Epidermal melanocyte (primary cell): ENCODE measurements around the gene C11orf54.
"Not testable (repeated sequence)": the region's sequence is repeated elsewhere in the genome, so short reads cannot be mapped to it uniquely, and the experiment has no call there.

Experiments used
- DNase-seq: peaks from one replicate; pipeline ENCODE4 v3.0.0; 2011; ENCODE audit warnings: low spot score; ENCODE audit not compliant: insufficient read length

The C11orf54 gene

GRCh38 chr11:93734427-93735222, 6.8 kb upstream of the C11orf54 start:
- DNase-seq, result no peak

- no peak for DNase-seq
Observed at GRCh38 chr11:93735627-93736026, 5.8 kb upstream of the C11orf54 start.

DNA sequence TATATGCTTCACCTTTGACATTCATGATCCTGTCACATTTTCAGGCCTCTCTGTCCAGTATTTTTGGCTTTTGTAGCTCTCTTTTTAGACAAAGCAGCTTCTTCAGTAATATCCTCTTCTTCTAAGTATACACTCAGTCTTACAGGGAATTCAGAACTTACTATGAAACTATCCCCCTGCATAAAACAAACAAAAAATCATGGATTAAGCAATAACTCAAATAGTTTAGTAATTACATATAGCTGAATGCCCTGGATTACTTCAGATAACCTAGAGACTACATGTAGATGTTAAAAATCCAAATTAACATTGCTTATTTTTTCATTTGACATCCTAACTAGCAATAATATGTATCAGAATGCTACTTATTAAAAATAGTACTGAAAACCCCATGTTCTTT, 5.3 kb upstream of the C11orf54 start:
- DNase-seq, result no peak

- no peak for DNase-seq
Observed at GRCh38 chr11:93737904-93738612, 3.4 kb upstream of the C11orf54 start.

GRCh38 chr11:93738647-93739081, 2.8 kb upstream of the C11orf54 start:
- DNase-seq, result no peak

GRCh38 chr11:93740031-93740729, 1.3 kb upstream of the C11orf54 start:
- DNase-seq, result no peak

DNA sequence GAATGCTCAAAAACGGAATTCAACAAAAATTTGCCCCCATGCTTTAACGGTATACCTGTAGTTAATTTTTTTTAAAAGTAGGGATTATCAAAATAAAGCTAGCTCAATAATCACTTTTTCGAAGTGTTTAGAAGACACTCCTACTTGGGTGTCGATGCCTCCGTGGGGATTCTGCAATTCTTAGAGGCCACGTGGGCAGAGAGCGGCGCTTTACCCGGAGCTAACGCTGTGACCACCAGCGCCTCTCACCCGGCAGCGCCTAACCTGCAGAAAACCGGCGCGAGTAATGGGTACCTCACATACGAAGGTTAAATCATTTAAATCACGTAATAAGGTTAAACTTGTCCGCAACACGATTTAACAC, 760 bp upstream of the C11orf54 start:
- no peak for DNase-seq

DNA sequence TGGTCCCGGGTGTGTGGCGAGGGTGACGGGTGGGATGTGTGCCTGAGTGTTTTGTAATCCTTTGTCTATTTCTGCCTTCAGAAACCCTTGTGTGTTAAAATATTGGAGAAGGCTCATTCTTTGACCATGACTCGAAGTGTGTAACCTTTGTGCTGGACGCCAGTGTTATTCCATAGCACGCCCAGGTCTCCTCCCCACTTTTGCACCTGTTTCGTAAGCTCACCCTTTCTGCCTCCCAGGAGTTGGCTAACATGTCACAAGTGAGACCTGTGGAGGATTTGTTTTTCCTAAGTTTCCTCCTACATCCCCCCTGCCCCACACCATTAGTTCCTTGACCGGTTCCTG, 382 bp downstream of the C11orf54 start:
- DNase-seq, result no peak

DNA sequence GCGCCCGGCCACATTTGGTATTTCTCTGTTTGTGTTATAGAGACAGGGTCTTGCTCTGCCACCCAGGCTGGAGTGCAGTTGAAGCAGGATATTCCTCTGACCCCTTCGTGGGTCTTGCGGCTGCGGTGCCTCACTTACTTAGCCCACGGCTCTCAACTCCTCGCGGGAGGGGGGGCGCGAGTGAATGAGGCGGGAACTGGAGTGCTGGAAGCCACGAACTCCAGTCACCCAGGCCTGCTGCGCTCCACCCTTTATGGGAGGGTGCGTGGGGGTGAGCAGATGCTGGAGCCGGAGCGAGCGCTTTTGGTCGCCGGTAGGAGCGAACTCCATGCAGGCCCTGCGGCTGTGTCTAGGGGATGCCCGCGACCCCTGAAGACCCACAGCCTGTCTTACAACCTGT, 1.8 kb downstream of the C11orf54 start:
- DNase-seq, result no peak

- DNase-seq, result no peak
Observed at GRCh38 chr11:93744669-93745004, 3.2 kb downstream of the C11orf54 start.

GRCh38 chr11:93745005-93745755, 3.7 kb downstream of the C11orf54 start:
- not testable (repeated sequence) for DNase-seq

DNA sequence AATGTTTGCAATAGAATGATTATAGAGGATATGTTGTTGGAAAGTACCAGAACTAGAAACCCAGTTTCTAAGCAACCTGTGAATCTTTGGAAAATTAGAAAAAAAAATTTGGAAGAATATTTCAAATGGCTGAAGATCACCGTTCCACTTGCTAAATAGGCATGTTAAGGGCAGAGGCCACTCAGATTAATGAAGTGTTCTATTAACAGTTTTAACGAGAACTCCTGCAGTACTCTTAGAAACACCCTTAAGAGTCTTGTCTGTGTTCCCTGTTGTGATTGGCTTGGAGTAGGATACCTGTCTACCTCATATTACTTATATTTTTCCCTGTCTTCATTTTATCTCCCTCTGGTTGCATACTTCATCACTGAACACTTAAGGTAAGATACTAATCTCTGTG, 4.6 kb downstream of the C11orf54 start:
- no peak for DNase-seq

DNA sequence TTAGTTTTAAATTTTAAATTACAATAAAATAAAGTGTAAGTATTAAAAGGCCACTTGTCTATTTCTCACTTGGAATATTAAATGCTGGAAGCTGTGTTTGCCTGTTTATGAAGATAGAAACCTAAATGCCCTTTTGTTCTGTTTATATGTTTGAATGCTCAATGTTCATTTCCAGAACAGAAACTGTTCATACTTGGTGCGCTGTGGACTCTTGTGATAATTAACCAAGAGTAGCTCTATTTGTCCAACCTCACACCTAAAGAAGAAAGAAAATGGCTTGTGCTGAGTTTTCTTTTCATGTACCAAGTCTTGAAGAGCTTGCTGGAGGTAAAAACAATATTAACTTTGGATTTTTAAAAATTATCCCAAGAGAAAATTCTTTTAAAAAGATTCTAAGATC, 5.7 kb downstream of the C11orf54 start:
- DNase-seq, result no peak

DNA sequence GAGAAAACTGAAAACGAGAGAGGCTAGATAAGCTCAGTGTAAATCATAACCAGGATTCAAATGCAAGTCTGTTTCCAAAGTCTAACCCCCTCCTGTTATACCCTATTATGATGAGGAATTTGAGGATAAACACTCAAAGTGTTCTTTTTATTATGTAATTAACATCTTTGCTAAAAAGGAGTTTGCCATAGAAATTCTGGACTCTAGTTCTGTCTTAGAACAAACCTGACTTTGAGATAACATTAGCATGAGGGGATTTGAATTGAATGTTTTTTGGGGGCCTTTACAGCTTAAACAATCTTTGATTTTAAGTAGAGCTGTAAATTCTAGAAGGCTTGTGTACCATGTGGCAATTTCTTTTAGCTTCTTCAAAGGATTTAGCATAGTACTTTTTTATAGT, 9.5 kb downstream of the C11orf54 start:
- no peak for DNase-seq

DNA sequence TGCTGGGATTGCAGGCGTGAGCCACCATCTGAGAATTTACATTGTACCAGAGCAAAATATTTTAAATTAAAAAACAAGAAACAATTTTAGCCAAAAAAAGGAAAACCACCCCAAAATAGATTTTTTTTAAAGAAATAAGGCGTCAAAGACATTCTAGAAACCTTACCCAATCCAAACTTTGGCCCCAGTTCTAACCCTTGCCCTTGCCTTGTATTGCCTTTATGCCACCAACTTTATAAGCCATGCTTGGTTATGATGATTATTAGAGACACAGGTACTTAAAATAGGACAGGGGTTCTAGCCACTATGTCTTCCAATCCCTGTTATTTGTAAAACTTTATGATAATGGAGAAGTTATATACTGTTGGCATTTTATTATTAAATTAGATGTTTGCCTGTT, 11.8 kb downstream of the C11orf54 start:
- no peak for DNase-seq

- no peak for DNase-seq
Observed at GRCh38 chr11:93756748-93757147, 15.3 kb downstream of the C11orf54 start.

DNA sequence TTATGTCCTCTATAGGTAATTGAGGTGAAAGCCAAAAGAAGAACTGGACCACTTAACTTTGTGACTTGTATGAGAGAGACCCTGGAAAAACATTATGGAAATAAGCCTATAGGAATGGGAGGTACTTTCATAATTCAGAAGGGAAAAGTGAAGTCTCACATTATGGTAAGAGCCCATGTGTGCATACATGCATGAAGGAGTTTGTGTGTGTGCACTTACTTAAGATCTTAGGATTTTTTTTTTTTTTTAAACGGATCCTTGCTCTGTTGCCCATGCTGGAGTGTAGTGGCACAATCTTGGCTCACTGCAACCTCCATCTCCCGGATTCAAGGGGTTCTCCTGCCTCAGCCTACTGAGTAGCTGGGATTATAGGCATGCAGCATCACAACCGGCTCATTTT, 15.8 kb downstream of the C11orf54 start:
- no peak for DNase-seq

DNA sequence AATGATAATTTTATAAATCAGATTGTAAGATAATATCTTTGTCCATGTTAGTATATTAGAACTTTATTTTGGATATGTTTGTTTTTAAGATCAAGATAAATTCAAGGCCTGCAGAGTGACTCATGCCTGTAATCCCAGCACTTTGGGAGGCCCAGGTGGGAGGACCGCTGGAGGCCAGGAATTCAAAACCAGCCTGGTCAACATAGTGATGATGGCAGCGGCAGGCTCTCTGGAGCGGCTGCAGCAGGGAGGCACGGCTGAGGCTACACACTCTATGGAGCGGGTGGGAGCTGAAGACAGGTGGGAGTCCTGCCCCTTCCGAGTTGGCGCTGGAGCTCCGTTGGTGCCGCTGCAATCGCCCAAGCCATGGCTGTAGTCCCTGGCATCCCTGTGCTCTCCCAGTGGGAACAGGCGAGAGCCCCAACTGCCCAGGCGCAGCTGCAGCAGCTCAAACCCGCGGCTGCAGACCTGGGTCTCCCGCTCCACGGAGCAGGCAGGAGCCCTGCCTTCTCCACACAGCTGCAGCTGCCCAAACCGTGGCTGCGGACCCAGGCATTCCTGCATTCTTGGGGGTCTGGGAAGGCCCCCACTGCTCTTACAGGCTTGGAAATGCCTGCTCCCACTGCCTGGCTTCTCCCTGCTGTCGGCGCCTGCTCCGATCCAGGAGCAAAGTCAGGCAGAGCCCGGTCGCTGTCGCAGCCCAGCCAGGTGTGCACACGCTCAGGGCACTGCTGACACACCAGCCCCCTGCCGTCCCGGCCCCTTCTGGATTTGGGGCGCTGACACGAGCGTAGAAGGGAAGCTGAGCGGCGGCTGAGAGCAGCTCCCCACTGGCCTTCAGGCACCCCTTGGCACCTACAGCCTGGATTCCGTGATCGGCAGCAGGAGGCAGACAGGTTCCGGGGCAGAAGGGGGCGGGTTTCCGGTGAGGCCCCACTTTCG, 16.7 kb downstream of the C11orf54 start:
- DNase-seq, result no peak

DNA sequence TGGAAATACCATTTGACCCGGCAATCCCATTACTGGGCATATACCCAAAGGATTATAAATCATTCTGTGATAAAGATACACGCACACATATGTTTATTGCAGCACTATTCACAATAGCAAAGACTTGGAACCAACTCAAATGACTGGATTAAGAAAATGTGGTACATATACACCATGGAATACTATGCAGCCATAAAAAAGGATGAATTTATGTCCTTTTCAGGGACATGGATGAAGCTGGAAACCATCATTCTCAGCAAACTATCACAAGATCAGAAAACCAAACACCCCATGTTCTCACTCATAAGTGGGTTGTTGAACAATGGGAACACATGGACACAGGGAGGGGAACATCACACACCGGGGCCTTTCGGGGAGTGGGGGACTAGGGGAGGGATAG, 17.7 kb downstream of the C11orf54 start:
- DNase-seq, result not testable (repeated sequence)

- DNase-seq, result no peak
Observed at GRCh38 chr11:93761910-93762309, 20.4 kb downstream of the C11orf54 start.

GRCh38 chr11:93765551-93765950, 24.1 kb downstream of the C11orf54 start:
- DNase-seq, result no peak
